Tibial nerve (tissue), 4 donors: ENCODE results near the gene SPAM1. TPM values are rescaled to one million over a fixed set of nuclear protein-coding genes. Genes with fewer than 3 reads are reported as not detected.

Source experiments
- DNase-seq, 2 donors: peaks; one replicate each; pipeline ENCODE4 v3.0.0-alpha.2; 2019; ENCODE audit warnings: low spot score in 2 of 2
- H3K27ac ChIP-seq, 4 donors: fragments of 200-600 bp; sonication (generic) in 3 of 4; one replicate each; pipeline ENCODE4 v1.5.1; 2017 to 2019; ENCODE audit warnings: mild to moderate bottlenecking in 1 of 4
- H3K27me3 ChIP-seq, 2 donors: fragments of 200-600 bp; sonication (generic) in 1 of 2; one replicate each; pipeline versions ENCODE4 v1.5.1 to v1.6.0; 2017 to 2019
- H3K36me3 ChIP-seq, 3 donors: fragments of 200-600 bp; sonication (generic); one replicate each; pipeline ENCODE4 v1.5.1; 2018 to 2019
- H3K4me1 ChIP-seq, 4 donors: fragments of 200-600 bp; sonication (generic) in 3 of 4; one replicate each; pipeline ENCODE4 v1.5.1; 2017 to 2019
- H3K4me3 ChIP-seq, 4 donors: fragments of 200-600 bp; sonication (generic) in 3 of 4; one replicate each; pipeline ENCODE4 v1.5.1; 2017 to 2019; ENCODE audit warnings: mild to moderate bottlenecking in 1 of 4, moderate library complexity in 1 of 4
- H3K9me3 ChIP-seq, 4 donors: fragments of 200-600 bp; sonication (generic) in 3 of 4; one replicate each; pipeline ENCODE4 v1.5.1; 2017 to 2019
- EP300 ChIP-seq, 2 donors: sonication (generic); formaldehyde crosslinking; IDR thresholded peaks; one replicate each; pipeline ENCODE4 v1.6.1; 2017; ENCODE audit warnings: antibody characterized with exemption in 2 of 2, mild to moderate bottlenecking in 1 of 2
- POLR2A ChIP-seq, 2 donors: fragments of 450-650 bp; IDR thresholded peaks; one replicate each; pipeline ENCODE4 v1.6.1; 2017; ENCODE audit warnings: antibody characterized with exemption in 2 of 2, mild to moderate bottlenecking in 2 of 2, moderate library complexity in 2 of 2
- WGBS, 2 donors: methylation state at CpG; one replicate each; pipeline ENCODE4 v1.1.5; 2018; 5-methylcytosine and 5-hydroxymethylcytosine counted together
- total RNA-seq, 4 donors: library from RNA; depleted of rRNA; stranded (reverse); fragments of >200 nt; gene quantifications; one replicate each; pipeline ENCODE4 v1.1.0, GENCODE V29; 2016
- TF ChIP-seq, protein P1 (sequence below), 5 experiments: fragments of 200-600 bp in 3 of 5; fragments of 450-650 bp in 2 of 5; sonication (generic) in 3 of 5; IDR thresholded peaks; one replicate each; pipeline ENCODE4 v1.5.1; 2016 to 2019; ENCODE audit warnings: antibody characterized with exemption in 5 of 5, mild to moderate bottlenecking in 3 of 5, moderate library complexity in 2 of 5

SPAM1 gene
- total RNA-seq, 4 donors from 2014 or later = not detected

DNA sequence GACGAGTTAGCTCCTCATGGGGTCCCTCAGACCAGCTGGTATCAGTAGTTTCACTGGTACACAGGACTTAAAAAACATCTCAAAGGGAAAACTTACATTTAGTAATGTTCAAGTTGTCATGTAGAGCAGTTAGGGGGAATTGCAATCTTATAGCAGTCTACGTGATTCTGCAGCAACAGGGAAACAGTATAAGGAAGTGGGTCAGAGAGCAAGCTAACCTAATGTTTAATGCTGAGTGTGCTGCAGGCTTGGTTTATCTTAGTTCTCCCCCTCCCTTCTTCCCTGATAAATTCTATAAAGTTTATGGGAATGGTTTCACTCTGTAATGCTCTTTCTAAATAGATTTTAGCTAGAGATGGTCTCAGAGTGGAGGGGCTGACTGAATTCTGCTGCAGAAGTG, 11.3 kb downstream of the SPAM1 start:
- no peak for TF ChIP-seq POLR2A (IDR thresholded peaks at IDR 0.05)
- TF ChIP-seq EP300 (IDR thresholded peaks at IDR 0.05) = no peak
- TF ChIP-seq, protein P1, sequence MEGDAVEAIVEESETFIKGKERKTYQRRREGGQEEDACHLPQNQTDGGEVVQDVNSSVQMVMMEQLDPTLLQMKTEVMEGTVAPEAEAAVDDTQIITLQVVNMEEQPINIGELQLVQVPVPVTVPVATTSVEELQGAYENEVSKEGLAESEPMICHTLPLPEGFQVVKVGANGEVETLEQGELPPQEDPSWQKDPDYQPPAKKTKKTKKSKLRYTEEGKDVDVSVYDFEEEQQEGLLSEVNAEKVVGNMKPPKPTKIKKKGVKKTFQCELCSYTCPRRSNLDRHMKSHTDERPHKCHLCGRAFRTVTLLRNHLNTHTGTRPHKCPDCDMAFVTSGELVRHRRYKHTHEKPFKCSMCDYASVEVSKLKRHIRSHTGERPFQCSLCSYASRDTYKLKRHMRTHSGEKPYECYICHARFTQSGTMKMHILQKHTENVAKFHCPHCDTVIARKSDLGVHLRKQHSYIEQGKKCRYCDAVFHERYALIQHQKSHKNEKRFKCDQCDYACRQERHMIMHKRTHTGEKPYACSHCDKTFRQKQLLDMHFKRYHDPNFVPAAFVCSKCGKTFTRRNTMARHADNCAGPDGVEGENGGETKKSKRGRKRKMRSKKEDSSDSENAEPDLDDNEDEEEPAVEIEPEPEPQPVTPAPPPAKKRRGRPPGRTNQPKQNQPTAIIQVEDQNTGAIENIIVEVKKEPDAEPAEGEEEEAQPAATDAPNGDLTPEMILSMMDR (IDR thresholded peaks at IDR 0.05) = no peak
- Histone ChIP-seq H3K36me3 (no peaks in the 10 kb centered on the region), H3K4me1 (no peaks in the 10 kb centered on the region), H3K27me3 (no peaks in the 10 kb centered on the region), H3K9me3 (peaks cover 0 to 8% (median 0%) of the 10 kb centered on the region in 4 donors), H3K4me3 (no peak overlapping the region), H3K27ac (no peak overlapping the region)
- 65 to 70% methylated on average over 2 of the region's 2 CpGs for WGBS, 2 donors
- DNase-seq = no peak

DNA sequence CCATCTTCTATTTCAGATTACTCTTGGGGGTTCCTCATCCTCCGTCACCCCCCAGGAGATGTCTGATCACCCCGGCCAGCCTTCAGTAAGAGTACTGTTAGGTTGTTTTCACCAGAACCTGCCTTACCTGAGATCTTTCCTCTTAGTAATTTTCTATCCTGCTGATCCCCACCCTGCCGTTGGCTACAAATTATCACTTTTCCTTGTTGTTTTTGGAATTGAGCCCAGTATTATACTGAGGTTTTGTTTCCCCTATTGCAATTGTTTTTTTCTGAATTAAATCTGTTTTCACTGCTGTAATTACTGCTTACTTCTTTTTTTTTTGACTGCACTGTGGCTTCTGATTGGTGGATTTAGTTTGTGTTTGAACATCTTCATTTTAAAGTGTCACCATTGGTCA, 14.7 kb downstream of the SPAM1 start:
- H3K4me1 ChIP-seq = peaks cover 0 to 5% (median 0%) of the 10 kb centered on the region in 4 donors
- peaks cover 0 to 8% (median 0%) of the 10 kb centered on the region in 4 donors for H3K9me3 ChIP-seq
- TF ChIP-seq EP300 (IDR thresholded peaks at IDR 0.05) (no peak), POLR2A (IDR thresholded peaks at IDR 0.05) (no peak)
- TF ChIP-seq, protein P1 (IDR thresholded peaks at IDR 0.05) = no peak
- WGBS, 2 donors = 63 to 68% methylated on average over 2 to 3 of the region's 3 CpGs
- H3K4me3 ChIP-seq = no peak overlapping the region
- no peaks in the 10 kb centered on the region for H3K27me3 ChIP-seq
- H3K36me3 ChIP-seq = no peaks in the 10 kb centered on the region
- no peak for DNase-seq
- no peak overlapping the region for H3K27ac ChIP-seq

DNA sequence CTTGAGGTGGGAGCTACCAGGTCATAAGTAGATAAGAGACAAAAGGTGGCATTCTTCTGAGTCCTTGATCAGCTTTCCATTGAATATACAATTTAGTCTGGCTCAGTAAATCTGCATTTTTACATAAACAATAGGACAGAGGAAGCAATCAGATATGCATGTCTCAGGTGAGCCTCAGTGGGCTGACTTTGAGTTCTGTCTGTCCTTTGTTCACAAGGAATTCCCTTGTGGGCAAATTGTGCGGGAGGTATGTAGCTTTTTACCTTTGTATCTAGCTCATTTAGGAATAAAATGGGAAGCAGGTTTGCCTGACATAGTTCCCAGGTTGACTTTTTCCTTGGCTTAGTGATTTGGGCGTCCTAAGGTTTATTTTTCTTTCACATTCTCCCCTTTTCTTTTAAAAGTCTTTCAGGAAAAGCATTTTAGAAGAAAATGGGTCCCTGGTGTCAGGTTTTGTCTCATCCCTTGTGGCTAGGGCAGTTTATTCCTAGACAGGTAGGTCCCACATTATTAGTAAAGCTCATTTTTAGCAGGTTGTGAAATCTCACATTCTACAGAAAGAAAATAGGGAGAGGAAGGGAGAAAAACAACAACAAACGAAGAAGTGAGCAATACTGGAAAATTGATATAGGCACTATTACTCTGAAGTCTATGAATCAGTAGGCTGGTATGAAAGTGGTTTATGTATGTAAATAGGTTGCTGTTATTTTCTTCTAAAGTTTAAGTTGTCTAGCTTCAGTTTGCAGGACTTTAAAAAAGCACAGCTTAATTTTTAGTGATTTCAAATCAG, 16.5 kb downstream of the SPAM1 start:
- Histone ChIP-seq H3K4me3 (no peak overlapping the region), H3K27ac (no peak overlapping the region), H3K27me3 (no peaks in the 10 kb centered on the region), H3K36me3 (no peaks in the 10 kb centered on the region), H3K4me1 (peaks cover 0 to 5% (median 0%) of the 10 kb centered on the region in 4 donors), H3K9me3 (no peaks in the 10 kb centered on the region)
- TF ChIP-seq, protein P1 (IDR thresholded peaks at IDR 0.05) = no peak
- TF ChIP-seq EP300 (IDR thresholded peaks at IDR 0.05) = no peak
- no peak for TF ChIP-seq POLR2A (IDR thresholded peaks at IDR 0.05)
- WGBS, 2 donors = 65 to 67% methylated on average over 3 of the region's 3 CpGs
- no peak for DNase-seq

DNA sequence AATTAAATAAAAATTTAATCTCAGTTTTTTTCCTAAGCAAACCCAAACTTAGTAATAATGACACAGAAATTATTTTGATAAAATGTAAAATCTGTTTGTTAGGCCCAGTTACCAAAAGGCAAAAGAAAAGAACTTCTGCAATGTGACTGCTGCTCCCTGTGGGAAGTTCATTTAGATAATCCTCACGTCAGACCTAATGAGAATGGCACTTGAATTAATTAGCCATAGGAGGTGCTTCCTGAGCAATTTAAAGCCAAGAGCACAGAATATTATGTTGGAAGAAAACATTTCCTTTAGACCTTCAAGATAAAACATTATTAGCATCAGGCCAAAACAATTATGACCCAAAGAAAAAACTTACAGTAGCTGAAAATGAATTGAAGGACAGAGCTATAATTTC, 19.4 kb downstream of the SPAM1 start:
- DNase-seq = no peak
- WGBS, 2 donors = 7 to 29% methylated on average over 1 of the region's 1 CpG

DNA sequence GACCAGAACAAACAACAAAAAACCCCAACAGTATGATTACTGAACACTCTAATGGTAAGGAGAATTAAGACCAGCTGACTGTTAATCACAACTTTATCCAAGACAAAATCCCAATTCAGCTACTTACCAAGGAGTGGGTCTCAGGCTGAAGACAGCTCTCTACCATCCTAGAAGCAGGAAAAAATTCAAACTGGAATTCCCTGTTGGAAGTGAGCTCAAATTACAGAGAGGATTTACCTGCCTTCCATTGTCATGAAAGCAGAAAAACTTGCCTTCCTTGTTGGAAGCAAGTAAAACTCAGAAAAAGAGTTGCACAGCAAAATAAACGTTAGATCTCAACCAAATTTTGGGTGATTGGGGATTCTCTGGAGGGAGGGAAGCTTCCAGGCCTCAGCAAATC, 20.9 kb downstream of the SPAM1 start:
- Histone ChIP-seq H3K4me1 (peaks cover 0 to 5% (median 0%) of the 10 kb centered on the region in 4 donors), H3K27me3 (no peaks in the 10 kb centered on the region), H3K27ac (no peak overlapping the region), H3K36me3 (no peaks in the 10 kb centered on the region), H3K4me3 (no peak overlapping the region), H3K9me3 (no peaks in the 10 kb centered on the region)
- no peak for DNase-seq
- WGBS, 2 donors = 44 to 52% methylated on average over 1 of the region's 1 CpG
- TF ChIP-seq, protein P1 (IDR thresholded peaks at IDR 0.05) = no peak
- no peak for TF ChIP-seq EP300 (IDR thresholded peaks at IDR 0.05)
- TF ChIP-seq POLR2A (IDR thresholded peaks at IDR 0.05) = no peak

More for the DNA sequence above, 19.4 kb downstream of the SPAM1 start:
- TF ChIP-seq, protein P1 (IDR thresholded peaks at IDR 0.05) = no peak
- H3K27ac ChIP-seq = no peak overlapping the region
- no peaks in the 10 kb centered on the region for H3K9me3 ChIP-seq
- H3K4me1 ChIP-seq = peaks cover 0 to 5% (median 0%) of the 10 kb centered on the region in 4 donors
- H3K27me3 ChIP-seq = no peaks in the 10 kb centered on the region
- H3K36me3 ChIP-seq = no peaks in the 10 kb centered on the region
- H3K4me3 ChIP-seq = no peak overlapping the region
